HepG2 (cell line): ENCODE measurements around the gene ZNF132.

Source experiments
- SP1 ChIP-seq, 2 experiments: fragments of 450-650 bp in 1 of 2; sonication (generic) in 1 of 2; formaldehyde crosslinking in 1 of 2; IDR thresholded peaks; 2 replicates each; pipeline versions ENCODE4 v1.4.0 to v1.6.1; 2016 to 2020; ENCODE audit warnings: missing genetic modification reagents in 1 of 2
- TCF7L2 ChIP-seq: IDR thresholded peaks from 2 replicates; pipeline ENCODE4 v1.6.1; 2011; ENCODE audit warnings: mild to moderate bottlenecking, low read depth, low read length, moderate library complexity
- ZZZ3 ChIP-seq: sonication (generic); formaldehyde crosslinking; IDR thresholded peaks from 2 replicates; pipeline ENCODE4 v1.4.0; 2020; ENCODE audit warnings: missing genetic modification reagents, mild to moderate bottlenecking, borderline replicate concordance

DNA sequence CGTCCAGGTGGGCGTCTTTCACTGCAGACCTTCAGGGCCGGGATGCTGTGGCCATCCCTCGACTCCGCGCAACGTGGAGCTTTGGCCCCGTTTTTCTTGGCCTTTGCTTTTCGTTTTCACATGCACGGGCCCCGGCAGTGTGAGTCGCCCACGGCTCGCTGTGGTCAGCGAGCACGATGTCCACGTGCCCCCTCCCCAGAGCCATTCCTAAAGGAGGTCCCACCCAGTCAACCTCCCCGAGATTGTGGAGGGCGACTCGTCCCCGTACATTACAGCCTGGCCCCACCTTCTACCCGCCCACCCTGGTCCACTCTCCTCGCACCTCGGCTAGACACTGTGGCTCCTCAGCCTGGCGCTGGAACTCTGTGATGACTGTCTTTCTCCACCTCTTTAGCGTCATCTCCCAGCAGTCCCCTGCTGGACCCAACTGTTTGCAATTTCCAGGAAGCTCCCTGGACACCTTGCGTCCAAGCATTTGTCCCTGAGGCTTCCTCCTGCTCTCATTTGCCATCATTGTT is 36.6 kb upstream of the ZNF132 start:
- no peak for TF ChIP-seq TCF7L2
- no peak for TF ChIP-seq SP1 (IDR thresholded peaks at IDR 0.05)
- no peak for TF ChIP-seq SP1 (CRISPR knock-in tag; IDR thresholded peaks at IDR 0.05)
- no peak for TF ChIP-seq ZZZ3
